ENCODE data around the gene SLC9B1.

The SLC9B1 gene

GRCh38 chr4:103019308-103020124 lies at the start of gene SLC9B1:
Gene SLC9B1, minus strand, starts transcription at chr4:103019705. Its CDS starts 27,994 bp downstream, at chr4:102991711.
- DNase-seq (ENCODE audit: low spot score) = peak; percentile 91

GRCh38 chr4:103067841-103068547 lies 48.5 kb upstream of the SLC9B1 start:
- no peak for DNase-seq (ENCODE audit: low spot score)

GRCh38 chr4:103060453-103061148 lies 41.1 kb upstream of the SLC9B1 start:
- DNase-seq (ENCODE audit: low spot score) = no peak

- no peak for DNase-seq (ENCODE audit: low spot score)
Measured at GRCh38 chr4:103054030-103054429, 34.5 kb upstream of the SLC9B1 start.

GRCh38 chr4:103052779-103053178 lies 33.3 kb upstream of the SLC9B1 start:
- no peak for DNase-seq (ENCODE audit: low spot score)

GRCh38 chr4:103052145-103052544 lies 32.6 kb upstream of the SLC9B1 start:
- DNase-seq (ENCODE audit: low spot score) = no peak

GRCh38 chr4:103050736-103051436 lies 31.4 kb upstream of the SLC9B1 start:
- DNase-seq (ENCODE audit: low spot score) = no peak

GRCh38 chr4:103046416-103047290 lies 27.1 kb upstream of the SLC9B1 start:
- DNase-seq (ENCODE audit: low spot score) = peak; percentile 56

- no peak for DNase-seq (ENCODE audit: low spot score)
Measured at GRCh38 chr4:103044183-103044582, 24.7 kb upstream of the SLC9B1 start.

GRCh38 chr4:103036169-103036568 lies 16.7 kb upstream of the SLC9B1 start:
- DNase-seq (ENCODE audit: low spot score) = no peak

- DNase-seq (ENCODE audit: low spot score) = no peak
Measured at GRCh38 chr4:103032574-103032973, 13.1 kb upstream of the SLC9B1 start.

GRCh38 chr4:103030791-103031190 lies 11.3 kb upstream of the SLC9B1 start:
- DNase-seq (ENCODE audit: low spot score) = no peak

- no peak for DNase-seq (ENCODE audit: low spot score)
Measured at GRCh38 chr4:103029300-103029699, 9.8 kb upstream of the SLC9B1 start.

- no peak for DNase-seq (ENCODE audit: low spot score)
Measured at GRCh38 chr4:103026868-103027267, 7.4 kb upstream of the SLC9B1 start.

- DNase-seq (ENCODE audit: low spot score) = no peak
Measured at GRCh38 chr4:103024996-103025395, 5.5 kb upstream of the SLC9B1 start.

GRCh38 chr4:103021120-103021519 lies 1.6 kb upstream of the SLC9B1 start:
- no peak for DNase-seq (ENCODE audit: low spot score)

- DNase-seq (ENCODE audit: low spot score) = no peak
Measured at GRCh38 chr4:103018391-103019307, 856 bp downstream of the SLC9B1 start.

- DNase-seq (ENCODE audit: low spot score) = no peak
Measured at GRCh38 chr4:103012551-103012950, 7.0 kb downstream of the SLC9B1 start.

- DNase-seq (ENCODE audit: low spot score) = no peak
Measured at GRCh38 chr4:103012060-103012459, 7.4 kb downstream of the SLC9B1 start.
